AML-193 (cell line): ENCODE results near the gene FAHD1.
A peak's percentile ranks its signal among the peaks of the same experiment; 100 is the strongest.

Experiments
- DNase-seq, 2 experiments: peaks; one replicate each; lab custom pipeline; 2025; lab: John Stamatoyannopoulos, UW

Gene FAHD1

DNA sequence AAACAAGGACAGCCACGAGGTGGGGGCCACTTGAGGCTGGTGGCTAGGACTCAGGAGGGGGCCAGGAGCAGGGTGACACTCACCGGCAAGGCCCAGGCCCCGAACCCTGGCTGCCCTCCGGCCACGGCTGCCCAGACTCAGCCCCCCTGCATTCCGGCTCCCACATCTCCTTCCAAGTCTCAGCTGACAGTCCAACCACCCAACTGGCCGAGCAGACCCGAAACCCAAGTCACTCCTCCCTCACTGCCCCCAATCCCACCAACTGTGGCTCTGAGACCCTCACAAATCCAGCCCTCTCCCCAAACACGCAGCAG is 9.8 kb upstream of the FAHD1 start:
- DNase-seq = no peak

DNA sequence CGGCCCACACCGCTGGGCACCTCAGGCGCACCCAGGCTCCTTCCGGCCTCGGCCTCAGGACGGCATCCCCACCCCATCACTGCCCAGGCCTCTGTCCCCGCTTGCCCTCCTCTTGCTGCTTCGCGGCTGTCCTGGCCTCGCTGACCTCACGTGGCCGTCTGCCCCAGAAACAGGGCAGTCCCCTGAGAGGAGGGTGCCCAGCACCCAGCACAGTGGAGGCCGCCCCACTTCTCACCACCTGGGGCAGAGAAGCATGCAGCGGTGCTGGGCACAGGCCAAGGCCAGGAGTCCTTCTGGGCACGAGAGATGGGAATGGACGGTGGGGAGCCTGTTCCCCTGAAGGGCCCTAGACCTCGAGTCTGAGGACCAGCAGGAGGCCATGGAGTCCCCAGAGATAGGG is 9.3 kb upstream of the FAHD1 start:
- DNase-seq = no peak

DNA sequence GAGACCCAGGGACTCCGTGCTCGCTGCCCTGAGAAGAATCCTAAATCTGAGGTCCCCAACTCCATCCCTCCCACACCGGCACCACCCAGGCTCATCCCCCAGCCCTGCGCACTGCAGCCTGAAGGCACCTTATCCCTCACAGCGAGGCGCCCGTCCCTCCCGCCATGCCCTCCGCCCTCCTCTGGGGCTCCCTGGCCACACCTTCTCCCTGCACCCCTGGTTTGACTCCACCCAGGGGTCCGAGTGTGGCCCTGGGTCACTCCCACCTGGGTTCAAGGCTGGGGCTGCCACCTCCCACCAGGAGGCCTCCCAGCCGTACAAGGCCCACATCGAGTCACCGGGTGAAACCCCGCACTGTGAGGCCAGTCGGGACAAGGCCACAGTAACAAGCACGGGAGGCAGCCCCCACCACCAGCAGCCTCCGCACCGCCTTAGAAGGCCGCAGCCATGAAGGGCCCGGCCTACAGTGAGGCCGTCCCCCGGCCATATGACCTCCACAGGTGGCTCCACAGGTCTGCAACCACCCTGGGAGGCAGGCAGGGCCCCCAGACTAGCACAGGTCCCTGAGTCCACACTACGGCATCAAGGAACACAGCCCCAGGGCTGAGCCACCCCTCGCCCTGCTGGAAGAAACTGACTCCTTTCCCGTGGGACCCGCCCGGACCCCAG is 8.7 kb upstream of the FAHD1 start:
- no peak for DNase-seq

DNA sequence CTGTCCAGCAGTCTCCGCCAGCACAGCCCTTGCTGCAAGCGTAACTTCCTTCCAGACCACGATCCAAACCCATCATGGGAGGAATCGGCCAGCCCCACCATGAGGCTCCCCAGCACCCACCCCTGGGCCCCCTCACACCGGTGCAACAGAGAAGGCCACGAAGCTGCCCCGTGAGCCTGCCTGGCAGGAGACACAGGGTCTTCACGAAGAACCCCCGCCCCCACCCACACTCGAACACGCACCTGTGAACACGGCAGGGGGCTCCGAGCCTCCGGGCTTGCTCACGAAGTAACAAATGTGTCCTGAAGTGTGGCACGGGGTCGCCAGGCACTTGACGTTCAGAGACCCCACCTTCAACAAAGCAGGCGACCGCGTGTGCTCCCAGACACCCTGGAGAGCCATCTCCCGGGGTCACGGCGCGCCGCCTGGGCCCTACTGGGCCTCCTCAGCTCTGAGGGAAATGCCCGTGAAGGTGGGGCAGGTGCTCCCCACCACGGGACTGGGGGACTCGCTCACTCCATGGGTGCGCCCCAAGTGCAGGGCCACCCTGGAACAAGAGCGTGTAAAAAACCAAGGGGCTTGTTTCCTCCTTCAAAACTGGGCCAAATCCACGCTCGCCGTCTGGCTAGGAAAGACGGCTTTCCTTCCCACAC is 8.0 kb upstream of the FAHD1 start:
- no peak for DNase-seq

DNA sequence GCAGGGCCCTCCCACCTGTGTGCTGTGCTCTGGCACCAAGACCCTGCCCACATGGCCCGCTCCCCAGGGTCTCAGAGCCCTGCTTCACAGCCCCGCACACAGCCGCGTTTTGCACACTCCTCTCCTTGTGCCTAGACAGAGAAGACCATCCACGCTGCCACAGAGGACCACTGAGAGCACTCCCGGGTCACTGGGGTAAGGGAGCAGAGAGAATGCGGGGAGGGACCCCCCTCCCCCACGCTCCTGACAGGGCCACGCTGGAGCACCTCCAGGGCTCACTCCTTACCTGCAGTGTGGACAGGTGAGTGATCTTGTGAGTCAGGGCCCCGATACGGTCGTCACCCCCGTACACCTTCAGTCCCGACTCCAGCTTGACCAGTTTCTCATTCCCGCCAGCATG is 7.4 kb upstream of the FAHD1 start:
- no peak for DNase-seq

DNA sequence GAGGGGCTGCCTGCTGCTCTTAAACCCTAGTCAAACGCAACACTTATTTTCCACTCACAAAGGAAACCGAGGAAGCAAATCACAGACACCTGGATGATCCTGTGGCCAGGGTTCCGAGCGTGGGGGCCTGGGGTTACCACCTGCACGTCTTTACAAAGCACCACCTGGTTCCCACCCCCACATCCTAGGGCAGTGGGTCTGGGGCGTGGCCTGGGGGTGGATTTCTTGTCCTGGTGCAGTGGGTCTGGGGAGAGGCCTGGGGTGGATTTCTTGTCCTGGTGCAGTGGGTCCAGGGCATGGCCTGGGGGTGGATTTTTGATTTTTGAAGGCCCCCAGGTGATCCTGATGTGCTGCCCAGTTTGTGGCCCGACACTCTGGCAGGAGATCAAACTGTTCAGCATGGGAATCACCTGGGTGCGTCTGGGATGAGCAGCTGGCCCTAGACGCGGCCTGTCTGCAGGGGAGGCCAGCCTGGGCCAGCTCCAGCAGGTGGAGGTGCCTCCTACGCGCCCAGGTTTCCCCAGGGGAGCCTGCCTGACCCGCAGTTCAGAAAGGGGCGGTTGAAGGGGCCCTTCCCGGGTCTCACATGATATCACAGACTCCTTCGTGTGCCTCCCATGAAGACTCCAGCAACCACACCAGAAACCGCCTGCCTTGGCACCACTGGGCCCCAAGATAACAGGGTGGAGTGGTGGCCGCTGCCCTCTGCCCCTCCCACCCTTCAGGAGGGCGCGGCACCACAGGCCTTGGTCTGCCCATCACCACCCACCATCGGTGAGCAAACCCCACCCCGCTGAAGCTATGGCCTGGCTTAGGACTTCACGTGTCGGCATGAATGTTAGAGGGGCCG is 6.7 kb upstream of the FAHD1 start:
- no peak for DNase-seq

DNA sequence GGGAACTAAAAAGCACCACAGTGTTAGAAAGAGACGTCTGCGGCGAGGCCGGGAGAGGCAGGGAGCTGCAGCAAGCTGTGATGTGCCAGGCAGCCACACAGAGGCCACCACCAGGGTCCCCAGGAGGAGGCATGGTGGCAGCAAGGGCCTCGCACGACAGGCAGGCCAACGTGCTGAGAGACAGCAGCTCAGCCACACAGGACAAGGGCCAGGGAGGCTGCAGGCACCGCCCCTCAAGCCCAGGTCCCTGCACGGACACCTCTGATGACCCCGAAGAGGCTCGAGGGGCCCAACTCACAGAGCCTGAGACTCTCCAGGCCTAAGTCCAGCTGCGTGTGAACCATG is 6.1 kb upstream of the FAHD1 start:
- no peak for DNase-seq

DNA sequence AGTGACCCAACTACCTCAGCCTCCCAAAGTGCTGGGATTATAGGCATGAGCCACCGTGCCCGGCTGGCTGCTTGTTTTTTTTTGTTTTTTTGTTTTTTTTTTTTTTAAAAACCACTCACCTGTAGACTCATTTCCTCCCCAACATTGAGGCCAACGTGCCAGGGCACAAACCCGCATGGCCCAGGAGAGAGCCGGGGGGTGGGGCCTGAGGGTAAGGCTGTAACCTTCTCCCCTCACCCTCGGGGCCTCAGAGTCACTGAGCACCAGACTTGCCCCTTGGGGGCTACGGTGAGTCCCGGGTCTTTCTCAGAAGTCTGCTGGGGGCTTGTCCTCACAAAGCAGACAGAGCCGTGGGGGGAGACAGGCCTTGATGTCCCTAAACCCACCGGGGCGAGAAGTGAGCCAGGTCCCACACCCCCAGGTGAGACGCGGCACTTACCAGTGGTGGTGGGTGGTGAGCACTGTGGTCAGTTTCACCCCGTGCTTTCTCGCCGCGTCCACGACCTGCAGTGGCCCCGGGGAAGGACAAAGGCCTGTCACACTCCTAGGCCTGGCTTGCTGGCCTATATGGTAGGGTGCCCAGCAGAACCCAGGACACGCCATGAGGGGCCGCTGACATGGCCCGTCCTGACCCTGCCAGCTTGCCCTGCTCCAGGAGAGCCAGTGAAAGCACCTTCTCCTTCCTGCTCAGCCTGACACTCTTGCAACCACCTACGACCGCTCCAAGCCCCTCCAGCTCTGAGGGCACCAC is 5.0 kb upstream of the FAHD1 start:
- no peak for DNase-seq

DNA sequence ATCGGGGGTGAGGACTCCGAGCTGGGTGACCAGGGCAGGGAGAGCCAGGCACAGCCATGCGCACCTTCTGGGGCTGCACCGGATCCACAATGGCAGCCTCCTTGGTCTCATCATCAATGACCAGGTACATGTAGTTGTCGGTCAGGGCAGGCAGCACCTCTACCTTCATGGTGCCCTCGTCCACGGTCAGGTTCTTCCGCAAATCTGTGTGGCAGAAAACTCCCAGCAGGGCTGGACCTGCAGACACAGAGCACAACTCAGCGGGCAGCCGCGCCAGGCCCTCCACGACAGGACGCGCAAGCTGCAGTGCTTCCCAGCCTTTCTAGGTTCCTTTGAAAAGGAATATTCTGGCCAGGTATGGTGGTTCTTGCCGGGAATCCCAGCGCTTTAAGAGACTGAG is 4.2 kb upstream of the FAHD1 start:
- no peak for DNase-seq

DNA sequence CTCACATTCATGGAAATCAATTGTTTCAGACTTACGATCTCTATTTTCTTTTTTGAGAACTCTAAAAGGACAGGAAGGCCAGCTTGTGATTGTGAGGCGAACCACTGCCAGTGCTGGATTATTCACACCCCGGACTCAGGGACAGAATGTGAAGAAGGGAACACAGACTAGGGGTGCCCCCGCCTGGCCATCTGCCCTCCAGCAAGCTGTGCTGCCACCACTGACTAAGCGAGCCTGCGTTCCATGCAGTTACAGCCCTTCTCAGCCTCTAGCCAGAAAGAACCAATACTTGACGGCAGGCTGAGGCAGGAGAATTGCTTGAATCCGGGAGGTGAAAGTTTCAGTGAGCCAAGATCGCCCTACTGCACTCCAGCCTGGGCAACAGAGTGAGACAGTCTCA is 3.2 kb upstream of the FAHD1 start:
- peak; percentile 86 to 87 for DNase-seq

DNA sequence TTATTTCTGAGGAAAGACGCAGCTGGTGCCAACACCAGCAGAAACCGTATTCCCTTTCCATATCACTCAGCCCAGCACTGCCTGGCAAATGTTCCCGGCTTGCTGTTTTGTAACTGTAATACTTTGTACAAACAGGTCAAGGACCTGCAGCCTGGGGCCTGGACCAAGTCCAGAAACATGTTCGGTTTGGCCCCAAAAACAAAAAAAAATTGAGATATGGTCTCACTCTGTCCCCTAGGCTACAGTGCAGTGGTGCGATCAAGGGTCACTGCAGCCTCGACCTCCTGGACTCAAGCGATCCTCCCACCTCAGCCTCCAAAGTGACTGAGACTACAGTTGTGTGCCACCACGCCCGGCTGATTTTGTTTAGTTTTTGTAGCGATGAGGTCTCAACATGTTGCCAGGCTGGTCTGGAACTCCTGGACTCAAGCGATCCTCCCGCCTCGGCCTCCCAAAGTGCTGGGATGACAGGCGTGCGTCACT is 1.6 kb upstream of the FAHD1 start:
- DNase-seq = no peak

DNA sequence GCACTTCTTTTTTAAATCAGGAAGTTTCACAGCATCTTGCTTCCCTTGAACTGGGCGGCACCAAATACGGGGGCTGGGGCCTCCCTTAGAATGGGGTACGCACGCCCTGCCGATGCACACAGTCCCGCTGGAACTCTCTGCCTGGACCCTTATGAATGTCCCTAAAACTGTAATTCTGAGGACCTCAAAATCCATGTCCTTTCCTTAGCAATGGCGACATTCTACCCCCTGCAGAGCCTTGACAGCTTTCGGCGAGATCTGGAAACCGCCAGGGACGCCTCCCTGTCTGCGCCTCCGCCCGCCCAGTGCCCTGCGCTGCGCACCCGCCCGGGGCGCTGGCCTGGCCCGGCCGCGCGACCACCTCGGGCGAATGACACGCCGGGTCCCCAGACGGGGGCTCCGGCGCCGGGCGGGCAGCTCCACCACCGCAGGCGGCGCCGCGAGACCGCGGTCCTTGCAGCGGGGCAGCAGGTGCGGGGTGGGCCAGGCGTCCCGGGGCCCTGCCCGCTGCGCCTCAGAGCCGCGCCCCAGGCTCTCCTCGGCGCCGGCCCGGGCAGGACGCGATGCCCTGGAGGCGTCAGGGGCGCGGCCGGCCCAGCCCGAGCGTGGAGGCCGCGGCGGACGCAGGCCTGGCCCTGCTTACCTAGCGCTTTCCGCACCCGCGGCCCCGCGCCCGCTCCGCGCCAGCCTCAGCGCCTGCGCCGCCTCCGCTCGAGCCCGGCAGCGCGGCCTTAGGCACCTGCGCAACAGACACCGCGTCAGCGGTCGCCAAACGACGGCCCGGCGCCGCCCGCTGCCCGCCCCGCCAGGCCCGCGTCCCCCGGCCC is 929 bp upstream of the FAHD1 start:
- peak; percentile 33 to 43 for DNase-seq

DNA sequence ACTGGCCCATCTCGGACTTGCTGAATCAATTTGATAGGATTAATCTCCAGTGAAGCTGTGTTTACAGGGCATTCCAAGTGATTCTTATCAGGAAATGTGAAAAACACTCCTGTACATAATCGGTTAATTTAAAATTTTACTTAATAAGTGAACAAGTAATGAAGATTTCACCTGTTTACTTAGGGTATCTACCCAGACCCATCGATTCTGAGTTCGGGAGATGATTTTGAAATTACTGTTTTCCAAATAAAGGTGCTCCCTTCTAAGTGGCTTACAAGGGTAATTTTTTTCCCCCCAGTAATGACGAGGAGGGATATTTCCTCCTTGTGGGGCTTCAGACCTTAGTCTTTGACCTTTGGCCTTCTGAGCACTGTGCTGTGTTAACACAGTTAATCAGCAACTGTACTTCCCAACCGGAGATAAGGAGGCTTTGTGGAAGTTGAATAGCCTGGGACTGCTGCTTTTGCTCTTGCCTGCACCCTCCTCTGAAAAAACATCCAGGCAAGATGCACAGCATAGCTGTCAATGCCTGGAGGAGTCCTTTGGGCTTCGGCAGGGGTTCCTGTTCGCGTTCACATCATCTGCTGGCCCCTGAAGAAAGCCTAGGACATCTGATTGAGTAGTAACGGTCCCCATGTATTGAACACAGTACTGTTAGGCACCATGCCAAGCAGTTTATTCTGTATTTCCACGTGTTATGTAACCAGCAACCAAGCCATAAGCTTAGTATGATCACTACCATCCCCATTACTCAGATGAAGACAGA is 1.8 kb downstream of the FAHD1 start:
- no peak for DNase-seq

DNA sequence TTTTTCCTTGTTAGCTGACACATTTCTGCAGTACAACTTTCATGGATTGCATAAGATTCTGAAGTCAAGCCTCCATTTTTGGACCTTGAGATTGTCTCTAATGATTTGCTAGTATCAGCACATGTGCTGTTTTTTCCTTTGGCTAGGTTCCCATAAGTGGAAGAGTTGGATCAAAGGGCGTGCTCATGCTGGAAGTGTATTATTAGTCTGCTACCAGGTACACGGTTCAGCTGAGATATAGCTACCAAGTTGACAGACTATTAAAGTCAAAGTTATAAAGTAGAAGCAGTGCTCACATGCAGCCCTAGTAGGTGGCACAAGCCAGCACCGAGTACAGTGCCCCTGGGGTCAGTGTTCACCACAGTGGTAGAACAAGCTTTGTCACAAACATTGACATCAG is 3.2 kb downstream of the FAHD1 start:
- peak in 1 of 2 experiments; percentile 3 for DNase-seq

DNA sequence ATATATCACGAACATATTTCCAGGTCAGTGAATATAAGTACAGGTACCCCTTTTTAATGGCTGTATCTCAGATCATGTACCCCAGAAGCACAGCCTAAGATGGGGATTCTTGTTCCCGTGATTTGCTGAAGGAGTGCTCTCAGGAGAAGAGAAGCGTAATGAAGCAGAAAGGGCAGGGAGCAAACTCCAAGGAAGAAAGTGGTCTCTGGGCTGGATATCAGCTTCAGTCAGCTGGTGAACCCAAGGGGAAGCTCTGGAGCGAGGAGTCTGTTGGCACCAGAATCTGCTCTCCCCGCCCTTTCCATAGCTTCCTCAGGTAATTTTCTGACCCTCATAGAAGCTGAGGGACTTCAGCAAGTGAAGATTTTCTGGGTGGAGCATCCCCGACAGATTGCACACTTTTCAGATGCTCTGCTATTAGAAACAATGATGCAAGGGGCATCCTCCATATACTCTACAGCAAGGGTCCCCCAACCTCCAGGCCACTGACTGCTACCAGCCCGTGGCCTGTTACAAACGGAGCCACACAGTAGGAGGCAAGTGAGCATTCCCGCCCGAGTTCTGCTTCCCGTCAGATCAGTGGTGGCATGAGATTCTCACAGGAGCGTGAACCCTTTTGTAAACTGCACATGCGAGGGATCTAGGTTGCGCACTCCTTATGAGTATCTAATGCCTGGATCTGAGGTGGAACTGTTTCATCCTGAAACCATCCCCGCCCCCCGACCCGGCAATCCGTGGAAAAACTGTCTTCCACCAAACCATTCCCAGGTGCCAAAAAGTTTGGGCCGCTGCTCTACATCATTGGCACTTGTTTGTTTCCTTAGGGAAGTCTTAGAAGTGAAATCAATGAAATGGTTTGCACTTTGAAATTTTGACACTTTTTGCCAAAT is 4.4 kb downstream of the FAHD1 start:
- no peak for DNase-seq

DNA sequence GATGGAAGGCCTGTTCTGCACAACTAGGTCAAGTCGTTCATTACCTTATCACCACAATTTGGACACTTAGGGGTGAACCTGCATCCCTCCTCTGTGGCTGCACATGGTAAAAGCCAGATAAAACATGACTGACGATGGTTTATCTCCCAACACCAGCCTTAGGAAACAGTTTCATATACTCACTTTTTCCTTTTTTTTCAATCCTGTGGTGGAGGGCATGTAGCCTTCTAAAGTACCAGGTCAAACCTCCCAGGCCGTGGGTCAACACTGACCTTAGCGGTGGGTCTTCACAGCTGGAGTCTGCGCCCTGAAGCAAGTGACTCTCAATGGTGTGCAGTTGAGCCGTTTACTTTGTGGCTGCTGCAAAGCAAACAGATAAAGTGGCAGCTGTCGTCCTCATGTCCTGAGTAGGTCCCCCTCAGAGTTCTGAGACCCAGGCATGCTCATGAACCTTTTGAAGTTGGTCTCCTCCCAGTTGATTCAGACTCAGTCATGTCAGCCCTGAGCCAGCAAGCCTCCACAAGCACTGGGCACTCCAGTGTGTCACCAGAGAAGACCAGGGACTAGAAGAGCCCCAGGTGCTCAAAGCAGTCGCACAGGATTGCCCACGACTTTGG is 5.9 kb downstream of the FAHD1 start:
- no peak for DNase-seq

DNA sequence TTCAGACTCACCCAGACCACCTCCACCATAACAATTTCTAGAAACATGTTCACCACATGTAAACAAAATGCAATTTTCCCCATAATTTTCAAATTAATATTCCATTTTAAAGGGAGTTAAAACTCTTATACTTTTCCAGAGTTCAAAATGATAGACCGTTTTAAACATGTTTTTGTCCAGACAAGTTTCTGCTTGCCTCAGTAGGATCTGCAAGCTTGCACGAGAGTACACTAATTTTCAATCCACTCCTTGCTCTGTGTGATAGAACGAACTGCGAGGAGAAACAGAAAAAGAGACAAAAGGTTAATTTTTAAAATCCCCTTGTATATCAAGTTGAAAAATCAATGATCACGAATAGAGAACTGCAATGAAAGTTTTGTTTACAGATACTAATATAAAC is 7.1 kb downstream of the FAHD1 start:
- DNase-seq = no peak

DNA sequence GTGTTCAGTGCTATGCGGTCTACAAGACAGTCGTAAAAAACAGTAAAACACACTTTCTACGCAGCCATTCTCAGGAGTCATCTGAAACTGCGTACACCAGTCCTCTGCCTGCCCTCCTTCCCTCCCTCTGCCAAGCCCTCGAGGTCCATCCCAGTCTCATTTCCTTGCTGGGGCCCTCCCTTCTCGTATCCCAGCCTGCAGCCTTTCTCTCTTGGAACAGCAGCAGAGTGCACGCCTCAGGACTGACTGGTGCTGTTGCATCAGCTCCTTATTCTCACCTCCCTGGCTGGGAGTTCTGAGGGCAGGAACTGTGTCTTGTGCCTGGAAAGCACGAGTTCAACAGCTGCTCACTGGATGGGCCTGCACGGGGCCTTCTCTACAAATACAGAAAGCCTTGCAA is 12.5 kb downstream of the FAHD1 start:
- no peak for DNase-seq

DNA sequence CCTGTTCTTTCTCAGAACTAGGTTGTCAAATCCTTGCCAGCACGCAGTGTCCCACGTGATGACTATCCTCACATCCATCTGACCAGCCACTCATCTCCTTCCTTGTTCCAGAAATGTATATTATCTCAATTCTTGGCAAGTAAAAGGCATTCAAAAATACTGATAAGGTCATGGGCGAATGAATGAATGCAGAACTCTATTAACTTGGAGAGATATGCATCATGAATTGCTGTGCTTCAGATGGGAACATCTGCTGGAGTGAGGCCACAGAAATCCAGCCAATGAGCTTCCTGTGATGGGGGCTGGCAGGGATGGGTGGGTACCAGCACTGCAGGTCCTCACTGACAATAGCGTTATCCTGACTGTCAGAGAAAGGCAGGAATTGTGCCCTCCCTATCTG is 19.0 kb downstream of the FAHD1 start:
- DNase-seq = no peak
